Astrocyte (in vitro differentiated cells and primary cell): Measurements from ENCODE around the gene KCNK6. TPM values are rescaled to one million over a fixed set of nuclear protein-coding genes. Genes with fewer than 3 reads are reported as not detected.
A peak's percentile ranks its signal among the peaks of the same experiment; 100 is the strongest.

ENCODE experiments used
- DNase-seq: peaks from one replicate; pipeline ENCODE4 v3.0.0-alpha.2; 2010; ENCODE audit warnings: low read depth
- FAIRE-seq: peaks from 2 replicates; lab custom pipeline; 2011; peaks lifted over from hg19 to GRCh38; lab: Jason Lieb, UNC
- H2AFZ ChIP-seq: 2 replicates; pipeline ENCODE4 v1.6.0; 2012; ENCODE audit warnings: low read depth, low read length, inconsistent platforms
- H3K27ac ChIP-seq: 2 replicates; pipeline ENCODE4 v1.5.1; 2011; ENCODE audit warnings: low read depth, low read length, inconsistent platforms
- H3K27me3 ChIP-seq: 2 replicates; pipeline ENCODE4 v1.6.0; 2011; ENCODE audit warnings: low read length, inconsistent platforms; ENCODE audit not compliant: insufficient read depth
- H3K36me3 ChIP-seq: 2 replicates; pipeline ENCODE4 v1.5.1; 2011; ENCODE audit warnings: low read length, inconsistent platforms; ENCODE audit not compliant: insufficient read depth
- H3K4me1 ChIP-seq: 2 replicates; pipeline ENCODE4 v1.5.1; 2011; ENCODE audit warnings: low read length, inconsistent platforms; ENCODE audit not compliant: insufficient read depth
- H3K4me2 ChIP-seq: 2 replicates; pipeline ENCODE4 v1.6.0; 2012; ENCODE audit warnings: low read length, inconsistent platforms
- H3K4me3 ChIP-seq: 2 replicates; pipeline ENCODE4 v1.5.1; 2011; ENCODE audit warnings: low read depth, mild to moderate bottlenecking, low read length, inconsistent platforms; ENCODE audit not compliant: insufficient read depth
- H3K79me2 ChIP-seq: 2 replicates; pipeline ENCODE4 v1.6.0; 2012; ENCODE audit warnings: mild to moderate bottlenecking, low read length, inconsistent platforms; ENCODE audit not compliant: insufficient read depth
- H3K9ac ChIP-seq: 2 replicates; pipeline ENCODE4 v1.6.0; 2012; ENCODE audit warnings: mild to moderate bottlenecking, low read length, inconsistent platforms
- H3K9me3 ChIP-seq: 2 replicates; pipeline ENCODE4 v1.5.1; 2012; ENCODE audit warnings: low read depth, mild to moderate bottlenecking, low read length, inconsistent platforms; ENCODE audit not compliant: insufficient read depth
- H4K20me1 ChIP-seq: 2 replicates; pipeline ENCODE4 v1.6.0; 2012; ENCODE audit warnings: low read length, inconsistent platforms; ENCODE audit not compliant: insufficient read depth
- H3K27ac Mint-ChIP-seq: one replicate; pipeline ENCODE4 v1.8.0; 2021; ENCODE audit warnings: mild to moderate bottlenecking, mixed read lengths; ENCODE audit not compliant: unreplicated experiment
- H3K27me3 Mint-ChIP-seq: one replicate; pipeline ENCODE4 v1.8.0; 2021; ENCODE audit warnings: low read depth, mixed read lengths; ENCODE audit not compliant: unreplicated experiment
- H3K36me3 Mint-ChIP-seq: one replicate; pipeline ENCODE4 v1.8.0; 2021; ENCODE audit warnings: low read depth, mixed read lengths; ENCODE audit not compliant: unreplicated experiment
- H3K4me1 Mint-ChIP-seq: one replicate; pipeline ENCODE4 v1.8.0; 2021; ENCODE audit warnings: low read depth, mixed read lengths; ENCODE audit not compliant: unreplicated experiment
- H3K4me3 Mint-ChIP-seq: one replicate; pipeline ENCODE4 v1.8.0; 2021; ENCODE audit warnings: mild to moderate bottlenecking, moderate library complexity, mixed read lengths; ENCODE audit not compliant: unreplicated experiment
- H3K9me3 Mint-ChIP-seq: one replicate; pipeline ENCODE4 v1.8.0; 2021; ENCODE audit warnings: mild to moderate bottlenecking, mixed read lengths; ENCODE audit not compliant: unreplicated experiment
- EZH2 ChIP-seq: IDR thresholded peaks from 2 replicates; pipeline ENCODE4 v1.6.1; 2012; ENCODE audit warnings: mild to moderate bottlenecking, low read length, inconsistent platforms; ENCODE audit not compliant: insufficient read depth
- total RNA-seq: library from RNA; stranded (reverse); gene quantifications from 2 replicates; pipeline ENCODE4 v1.2.1, GENCODE V29; 2021
- TF ChIP-seq, protein P1 (sequence below): IDR thresholded peaks from 2 replicates; pipeline ENCODE4 v1.5.1; 2011; ENCODE audit warnings: low read depth, mild to moderate bottlenecking, inconsistent platforms, low read length, moderate library complexity; ENCODE audit not compliant: insufficient read depth

The KCNK6 gene
- total RNA-seq, 1 donor from 2014 or later = 8.6 TPM

DNA sequence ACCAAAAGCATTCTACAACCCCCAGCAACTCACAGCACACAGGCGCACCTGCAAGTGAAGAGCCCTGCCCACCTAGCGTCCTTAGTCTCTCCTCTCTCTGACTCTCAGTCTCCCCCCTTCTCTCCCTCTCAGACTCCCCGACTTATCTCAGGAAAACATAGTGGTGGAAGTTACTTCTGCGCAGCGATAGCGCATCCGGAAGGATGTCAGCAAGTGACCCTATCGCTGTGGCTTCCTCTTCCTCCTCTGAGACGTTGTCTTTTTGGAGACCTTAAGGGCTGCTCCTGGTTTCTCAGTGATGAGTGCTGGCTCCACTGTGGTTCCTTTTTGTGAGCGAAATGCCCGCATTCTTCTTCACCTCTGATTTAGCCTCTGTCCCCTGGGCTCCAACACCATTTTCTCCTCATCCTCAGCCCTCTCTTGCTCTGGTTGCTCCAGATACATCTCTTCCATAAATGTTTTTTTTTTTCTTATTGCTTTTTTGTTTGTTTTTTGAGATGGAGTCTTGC lies 2.5 kb upstream of the KCNK6 start:
- no peak overlapping the region for H3K9ac ChIP-seq

DNA sequence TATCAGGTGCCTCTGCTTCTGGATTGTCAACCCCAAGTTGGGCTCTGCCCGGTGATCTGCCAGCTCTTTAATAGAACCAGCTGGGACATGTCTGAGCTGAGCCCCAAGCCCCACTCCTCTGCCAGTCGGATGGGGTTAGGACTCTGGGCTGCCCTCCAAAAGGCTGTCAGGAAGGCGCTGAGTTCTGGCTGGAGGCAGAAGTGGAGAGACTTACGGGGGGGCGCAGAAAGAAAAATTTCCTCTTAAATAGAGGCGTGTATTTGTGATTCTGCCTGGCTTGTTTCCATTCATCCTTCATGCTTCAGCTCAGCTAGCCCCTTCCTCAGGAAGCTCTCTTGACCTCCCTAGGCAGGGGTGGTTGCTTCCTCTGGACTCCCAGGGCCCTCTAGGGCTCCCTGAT lies 985 bp upstream of the KCNK6 start:
- Histone ChIP-seq H3K4me1 (peaks cover 15% of the 10 kb centered on the region), H3K79me2 (peaks cover 12% of the 10 kb centered on the region), H3K27ac (no peak overlapping the region), H3K27me3 (peaks cover 9% of the 10 kb centered on the region), H3K9me3 (no peaks in the 10 kb centered on the region), H3K9ac (no peak overlapping the region), H2AFZ (no peak overlapping the region), H4K20me1 (peaks cover 4% of the 10 kb centered on the region), H3K4me2 (peak overlapping the region; percentile 86), H3K36me3 (no peaks in the 10 kb centered on the region), H3K4me3 (no peak overlapping the region)
- Mint-ChIP-seq H3K27ac (no peak overlapping the region), H3K27me3 (peaks cover 26% of the 10 kb centered on the region), H3K4me1 (peaks cover 4% of the 10 kb centered on the region), H3K4me3 (peak overlapping the region; percentile 50), H3K9me3 (no peaks in the 10 kb centered on the region), H3K36me3 (no peaks in the 10 kb centered on the region)
- DNase-seq = no peak
- no peak for FAIRE-seq
- TF ChIP-seq, protein P1, sequence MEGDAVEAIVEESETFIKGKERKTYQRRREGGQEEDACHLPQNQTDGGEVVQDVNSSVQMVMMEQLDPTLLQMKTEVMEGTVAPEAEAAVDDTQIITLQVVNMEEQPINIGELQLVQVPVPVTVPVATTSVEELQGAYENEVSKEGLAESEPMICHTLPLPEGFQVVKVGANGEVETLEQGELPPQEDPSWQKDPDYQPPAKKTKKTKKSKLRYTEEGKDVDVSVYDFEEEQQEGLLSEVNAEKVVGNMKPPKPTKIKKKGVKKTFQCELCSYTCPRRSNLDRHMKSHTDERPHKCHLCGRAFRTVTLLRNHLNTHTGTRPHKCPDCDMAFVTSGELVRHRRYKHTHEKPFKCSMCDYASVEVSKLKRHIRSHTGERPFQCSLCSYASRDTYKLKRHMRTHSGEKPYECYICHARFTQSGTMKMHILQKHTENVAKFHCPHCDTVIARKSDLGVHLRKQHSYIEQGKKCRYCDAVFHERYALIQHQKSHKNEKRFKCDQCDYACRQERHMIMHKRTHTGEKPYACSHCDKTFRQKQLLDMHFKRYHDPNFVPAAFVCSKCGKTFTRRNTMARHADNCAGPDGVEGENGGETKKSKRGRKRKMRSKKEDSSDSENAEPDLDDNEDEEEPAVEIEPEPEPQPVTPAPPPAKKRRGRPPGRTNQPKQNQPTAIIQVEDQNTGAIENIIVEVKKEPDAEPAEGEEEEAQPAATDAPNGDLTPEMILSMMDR = no peak
- no peak for TF ChIP-seq EZH2

More for the DNA sequence above, 2.5 kb upstream of the KCNK6 start:
- Mint-ChIP-seq H3K9me3 (no peaks in the 10 kb centered on the region), H3K4me3 (no peak overlapping the region), H3K4me1 (peaks cover 4% of the 10 kb centered on the region), H3K27me3 (peaks cover 26% of the 10 kb centered on the region), H3K36me3 (peaks cover 1% of the 10 kb centered on the region), H3K27ac (peak overlapping the region; percentile 29)
- FAIRE-seq (no peak), DNase-seq (no peak)
- peaks cover 9% of the 10 kb centered on the region for H3K27me3 ChIP-seq
- peaks cover 15% of the 10 kb centered on the region for H3K4me1 ChIP-seq
- no peaks in the 10 kb centered on the region for H3K9me3 ChIP-seq
- TF ChIP-seq EZH2 = no peak
- TF ChIP-seq, protein P1 = no peak
- peaks cover 23% of the 10 kb centered on the region for H3K79me2 ChIP-seq
- H3K36me3 ChIP-seq = no peaks in the 10 kb centered on the region
- no peak overlapping the region for H3K4me3 ChIP-seq
- H4K20me1 ChIP-seq = peaks cover 11% of the 10 kb centered on the region
- H3K27ac ChIP-seq = no peak overlapping the region
- no peak overlapping the region for H3K4me2 ChIP-seq
- H2AFZ ChIP-seq = no peak overlapping the region

DNA sequence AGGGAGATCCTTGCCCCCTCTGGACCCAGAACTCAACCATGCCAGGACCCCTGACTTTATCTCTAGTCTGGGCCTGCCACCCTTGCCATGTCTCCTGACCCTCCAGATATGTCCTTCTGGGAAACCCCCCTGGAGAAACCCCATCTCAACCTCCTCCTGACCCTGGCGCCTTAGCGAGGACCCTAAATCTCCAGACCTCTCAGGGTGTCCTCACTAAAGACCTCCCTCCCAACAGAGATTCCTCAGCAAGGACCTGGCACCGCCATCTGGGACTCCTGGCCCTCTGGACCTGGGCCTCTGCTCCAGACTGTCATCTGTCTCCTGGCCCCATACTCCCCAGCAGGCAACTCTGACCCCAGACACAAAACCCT lies 1.3 kb downstream of the KCNK6 start:
- FAIRE-seq = no peak
- no peak overlapping the region for H3K9ac ChIP-seq
- Mint-ChIP-seq H3K9me3 (peaks cover 2% of the 10 kb centered on the region), H3K4me1 (peaks cover 2% of the 10 kb centered on the region), H3K36me3 (peaks cover 7% of the 10 kb centered on the region), H3K27me3 (peaks cover 28% of the 10 kb centered on the region), H3K4me3 (peak overlapping the region; percentile 85), H3K27ac (no peak overlapping the region)
- peaks cover 4% of the 10 kb centered on the region for H4K20me1 ChIP-seq
- TF ChIP-seq, protein P1 = no peak
- no peak for TF ChIP-seq EZH2
- H3K27ac ChIP-seq = no peak overlapping the region
- H3K4me3 ChIP-seq = no peak overlapping the region
- peaks cover 9% of the 10 kb centered on the region for H3K27me3 ChIP-seq
- H3K79me2 ChIP-seq = no peaks in the 10 kb centered on the region
- peak overlapping the region; percentile 86 for H3K4me2 ChIP-seq
- peaks cover 11% of the 10 kb centered on the region for H3K4me1 ChIP-seq
- no peaks in the 10 kb centered on the region for H3K36me3 ChIP-seq
- no peak overlapping the region for H2AFZ ChIP-seq
- no peaks in the 10 kb centered on the region for H3K9me3 ChIP-seq
- DNase-seq = no peak
